ENCODE data around the gene SERPINE2. TPM values are rescaled to one million over a fixed set of nuclear protein-coding genes. Genes with fewer than 3 reads are reported as not detected.

Gene SERPINE2
- total and polyA plus RNA-seq, 2 experiments from 2014 or later: 18.3 to 44.3 TPM

DNA sequence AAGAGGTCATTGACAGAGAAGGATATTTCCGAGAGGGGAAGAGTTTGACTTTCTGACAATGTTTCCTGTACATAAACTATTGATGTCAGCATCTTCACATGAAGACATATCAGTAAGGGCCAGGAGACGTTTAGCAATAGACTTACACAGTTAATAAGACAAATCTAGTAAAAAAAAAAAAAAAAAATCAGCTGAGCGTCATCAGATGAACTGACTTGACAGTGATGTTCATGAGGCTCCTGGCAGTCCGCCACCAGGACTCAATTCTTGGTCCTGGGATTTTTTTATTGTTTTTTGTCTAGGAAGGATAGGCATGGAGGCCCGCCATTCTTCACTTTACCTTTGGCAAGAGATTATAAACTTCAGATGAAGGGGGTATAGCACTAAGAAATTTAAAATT is 67.4 kb downstream of the SERPINE2 start:
- Histone ChIP-seq H3K27me3 (no peaks in the 10 kb centered on the region), H3K36me3 (peaks cover 12% of the 10 kb centered on the region), H3K27ac (no peak overlapping the region), H3K9me3 (ENCODE audit: low read depth) (no peaks in the 10 kb centered on the region), H3K4me1 (ENCODE audit: low read depth) (peaks cover 4% of the 10 kb centered on the region), H3K4me3 (no peak overlapping the region)
- TF ChIP-seq, protein P1, sequence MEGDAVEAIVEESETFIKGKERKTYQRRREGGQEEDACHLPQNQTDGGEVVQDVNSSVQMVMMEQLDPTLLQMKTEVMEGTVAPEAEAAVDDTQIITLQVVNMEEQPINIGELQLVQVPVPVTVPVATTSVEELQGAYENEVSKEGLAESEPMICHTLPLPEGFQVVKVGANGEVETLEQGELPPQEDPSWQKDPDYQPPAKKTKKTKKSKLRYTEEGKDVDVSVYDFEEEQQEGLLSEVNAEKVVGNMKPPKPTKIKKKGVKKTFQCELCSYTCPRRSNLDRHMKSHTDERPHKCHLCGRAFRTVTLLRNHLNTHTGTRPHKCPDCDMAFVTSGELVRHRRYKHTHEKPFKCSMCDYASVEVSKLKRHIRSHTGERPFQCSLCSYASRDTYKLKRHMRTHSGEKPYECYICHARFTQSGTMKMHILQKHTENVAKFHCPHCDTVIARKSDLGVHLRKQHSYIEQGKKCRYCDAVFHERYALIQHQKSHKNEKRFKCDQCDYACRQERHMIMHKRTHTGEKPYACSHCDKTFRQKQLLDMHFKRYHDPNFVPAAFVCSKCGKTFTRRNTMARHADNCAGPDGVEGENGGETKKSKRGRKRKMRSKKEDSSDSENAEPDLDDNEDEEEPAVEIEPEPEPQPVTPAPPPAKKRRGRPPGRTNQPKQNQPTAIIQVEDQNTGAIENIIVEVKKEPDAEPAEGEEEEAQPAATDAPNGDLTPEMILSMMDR (IDR thresholded peaks at IDR 0.05; ENCODE audit: low read depth, low read length): no peak
- DNase-seq (ENCODE audit: low read depth in 1 of 2, low spot score in 1 of 2): no peak

DNA sequence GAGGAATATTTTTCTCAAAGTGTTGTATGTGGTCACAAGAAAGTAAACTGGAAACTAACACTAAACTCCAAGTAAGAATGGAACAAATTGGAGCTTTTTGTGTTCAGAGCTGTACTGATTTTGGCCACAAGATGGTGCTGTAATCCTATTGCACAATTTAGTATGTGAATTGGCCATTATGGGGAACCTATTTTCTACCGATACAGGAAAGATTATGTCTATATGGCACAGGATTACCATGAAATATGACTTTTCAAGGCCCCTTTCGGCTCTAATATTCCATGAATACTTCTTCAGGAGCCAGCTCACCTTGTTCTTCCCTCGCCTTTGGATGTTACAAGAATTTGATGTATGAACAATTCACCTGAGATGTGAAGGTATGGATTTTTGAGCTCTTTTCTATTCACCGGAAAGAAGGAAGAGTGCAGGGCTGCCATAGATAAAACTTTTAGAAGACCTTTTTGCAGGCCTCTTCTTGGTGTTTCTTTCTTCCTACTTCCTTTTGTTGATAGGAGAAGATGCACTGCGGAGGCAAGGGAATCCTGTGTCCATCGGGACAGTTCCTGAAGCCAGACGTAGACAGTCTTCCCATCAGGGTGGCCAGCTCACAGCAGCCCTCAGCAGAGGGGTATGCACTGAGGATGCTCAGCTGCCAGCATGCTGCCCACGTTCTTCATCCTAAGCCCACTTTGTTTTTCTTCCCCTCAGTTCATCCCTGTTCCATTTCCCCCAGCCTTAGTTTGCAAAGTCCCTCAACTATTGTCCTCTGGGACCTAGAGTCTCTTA is 68.5 kb downstream of the SERPINE2 start:
- peak; percentile 66 to 77 for DNase-seq (ENCODE audit: low read depth in 1 of 2, low spot score in 1 of 2)
- no peak overlapping the region for H3K4me3 ChIP-seq
- peaks cover 18% of the 10 kb centered on the region for H3K36me3 ChIP-seq
- no peaks in the 10 kb centered on the region for H3K9me3 ChIP-seq (ENCODE audit: low read depth)
- TF ChIP-seq, protein P1 (IDR thresholded peaks at IDR 0.05; ENCODE audit: low read depth, low read length): peak; percentile 88
- peaks cover 4% of the 10 kb centered on the region for H3K4me1 ChIP-seq (ENCODE audit: low read depth)
- H3K27ac ChIP-seq: no peak overlapping the region
- no peaks in the 10 kb centered on the region for H3K27me3 ChIP-seq

DNA sequence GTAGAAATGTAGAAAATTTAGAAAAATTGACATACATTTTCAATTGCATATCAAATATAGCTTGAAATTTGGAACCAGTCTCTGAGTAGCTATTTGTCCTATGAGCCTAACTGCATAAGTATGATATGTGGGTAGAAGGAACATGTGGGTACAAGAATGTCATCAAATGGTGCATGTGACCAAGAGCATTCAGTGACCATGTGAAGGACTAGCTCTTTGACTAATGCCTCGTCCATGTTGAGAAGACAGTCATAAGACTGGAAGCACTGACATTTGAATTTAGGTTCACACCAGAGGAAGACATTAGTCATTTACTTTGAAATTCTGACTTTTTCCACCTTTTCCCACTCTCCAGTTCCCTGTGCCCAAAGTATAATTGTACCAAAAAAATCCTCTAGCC is 69.2 kb downstream of the SERPINE2 start:
- Histone ChIP-seq H3K9me3 (ENCODE audit: low read depth) (no peaks in the 10 kb centered on the region), H3K27me3 (no peaks in the 10 kb centered on the region), H3K4me3 (no peak overlapping the region), H3K4me1 (ENCODE audit: low read depth) (peaks cover 4% of the 10 kb centered on the region), H3K36me3 (peaks cover 25% of the 10 kb centered on the region), H3K27ac (no peak overlapping the region)
- no peak for DNase-seq (ENCODE audit: low read depth in 1 of 2, low spot score in 1 of 2)
- TF ChIP-seq, protein P1 (IDR thresholded peaks at IDR 0.05; ENCODE audit: low read depth, low read length): no peak

DNA sequence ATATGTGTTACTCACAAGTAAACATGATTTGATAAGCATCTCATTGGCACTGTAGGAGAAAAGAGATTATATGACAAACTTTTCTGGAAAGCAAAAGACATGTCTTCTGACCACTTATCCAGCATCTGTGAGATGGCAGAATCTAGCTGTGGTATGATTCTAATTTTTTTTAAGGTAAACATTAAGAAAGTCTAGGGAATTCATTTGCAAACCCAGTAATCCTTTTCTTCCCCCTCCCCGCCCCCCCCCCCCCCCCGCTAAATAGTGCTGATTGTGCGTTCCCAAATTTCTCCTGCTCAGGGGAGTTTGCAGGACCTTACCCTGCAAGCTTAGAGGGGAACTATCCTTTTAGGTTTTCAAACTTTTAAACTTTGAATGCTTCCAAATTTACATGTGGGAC is 69.8 kb downstream of the SERPINE2 start:
- H3K27ac ChIP-seq: no peak overlapping the region
- no peaks in the 10 kb centered on the region for H3K27me3 ChIP-seq
- peaks cover 4% of the 10 kb centered on the region for H3K4me1 ChIP-seq (ENCODE audit: low read depth)
- peaks cover 30% of the 10 kb centered on the region for H3K36me3 ChIP-seq
- H3K9me3 ChIP-seq (ENCODE audit: low read depth): no peaks in the 10 kb centered on the region
- TF ChIP-seq, protein P1 (IDR thresholded peaks at IDR 0.05; ENCODE audit: low read depth, low read length): no peak
- no peak overlapping the region for H3K4me3 ChIP-seq
- no peak for DNase-seq (ENCODE audit: low read depth in 1 of 2, low spot score in 1 of 2)

GRCh38 chr2:223967981-223968380 is 71.1 kb downstream of the SERPINE2 start:
- H3K27me3 ChIP-seq: no peaks in the 10 kb centered on the region
- H3K27ac ChIP-seq: no peak overlapping the region
- no peaks in the 10 kb centered on the region for H3K9me3 ChIP-seq (ENCODE audit: low read depth)
- peaks cover 35% of the 10 kb centered on the region for H3K36me3 ChIP-seq
- DNase-seq (ENCODE audit: low read depth in 1 of 2, low spot score in 1 of 2): no peak
- TF ChIP-seq, protein P1 (IDR thresholded peaks at IDR 0.05; ENCODE audit: low read depth, low read length): no peak
- H3K4me1 ChIP-seq (ENCODE audit: low read depth): peaks cover 4% of the 10 kb centered on the region
- H3K4me3 ChIP-seq: no peak overlapping the region
